ENCODE data around the gene CACNG6.
A peak's percentile ranks its signal among the peaks of the same experiment; 100 is the strongest.

Gene CACNG6

GRCh38 chr19:53969366-53969765, 22.1 kb upstream of the CACNG6 start:
- no peak for DNase-seq

DNA sequence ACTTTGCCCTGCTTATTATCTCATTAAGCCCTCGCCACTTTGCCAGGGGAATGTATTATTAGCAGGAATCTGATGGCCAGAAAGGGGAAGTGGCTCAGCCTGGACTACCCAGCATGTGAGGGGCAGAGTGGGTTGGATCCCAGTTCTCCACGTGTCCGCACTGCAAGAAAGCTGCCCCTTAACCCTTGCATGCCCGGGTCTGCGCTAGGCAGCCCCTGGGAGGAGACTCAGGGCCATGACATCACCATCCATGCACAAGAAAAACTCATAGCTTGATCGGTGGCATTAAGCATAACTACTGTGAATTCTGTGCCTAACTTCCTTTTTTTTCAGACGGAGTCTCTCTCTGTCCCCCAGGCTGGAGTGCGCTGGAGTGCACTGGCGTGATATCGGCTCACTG, 19.8 kb upstream of the CACNG6 start:
- no peak for DNase-seq

DNA sequence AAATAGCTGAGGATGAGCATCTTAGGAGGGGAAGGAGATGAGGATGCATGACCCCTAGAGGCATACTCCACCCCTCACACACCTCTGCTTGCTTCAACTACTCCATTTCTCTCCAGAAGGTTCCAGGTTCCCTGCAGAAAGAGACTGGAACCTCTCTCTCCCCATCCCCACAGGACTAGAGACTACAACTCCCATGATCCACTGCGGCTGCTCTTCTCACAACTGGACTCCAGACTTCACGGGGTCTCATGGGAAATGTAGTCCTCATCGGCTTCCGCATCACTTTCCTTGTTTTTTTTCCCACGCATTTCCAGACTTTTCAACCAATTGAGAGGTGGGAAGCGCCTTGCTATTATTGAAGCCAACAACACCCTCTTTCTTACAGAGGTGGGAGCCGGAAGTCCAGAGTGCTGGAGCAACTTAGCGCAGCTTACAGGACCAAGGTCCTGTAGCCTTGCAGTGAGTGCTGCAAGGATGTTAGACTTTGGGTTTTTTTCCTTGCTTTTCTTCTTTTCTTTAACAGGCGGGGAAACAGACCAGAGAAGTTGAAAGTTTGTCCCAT, 13.9 kb upstream of the CACNG6 start:
- peak; percentile 16 for DNase-seq

DNA sequence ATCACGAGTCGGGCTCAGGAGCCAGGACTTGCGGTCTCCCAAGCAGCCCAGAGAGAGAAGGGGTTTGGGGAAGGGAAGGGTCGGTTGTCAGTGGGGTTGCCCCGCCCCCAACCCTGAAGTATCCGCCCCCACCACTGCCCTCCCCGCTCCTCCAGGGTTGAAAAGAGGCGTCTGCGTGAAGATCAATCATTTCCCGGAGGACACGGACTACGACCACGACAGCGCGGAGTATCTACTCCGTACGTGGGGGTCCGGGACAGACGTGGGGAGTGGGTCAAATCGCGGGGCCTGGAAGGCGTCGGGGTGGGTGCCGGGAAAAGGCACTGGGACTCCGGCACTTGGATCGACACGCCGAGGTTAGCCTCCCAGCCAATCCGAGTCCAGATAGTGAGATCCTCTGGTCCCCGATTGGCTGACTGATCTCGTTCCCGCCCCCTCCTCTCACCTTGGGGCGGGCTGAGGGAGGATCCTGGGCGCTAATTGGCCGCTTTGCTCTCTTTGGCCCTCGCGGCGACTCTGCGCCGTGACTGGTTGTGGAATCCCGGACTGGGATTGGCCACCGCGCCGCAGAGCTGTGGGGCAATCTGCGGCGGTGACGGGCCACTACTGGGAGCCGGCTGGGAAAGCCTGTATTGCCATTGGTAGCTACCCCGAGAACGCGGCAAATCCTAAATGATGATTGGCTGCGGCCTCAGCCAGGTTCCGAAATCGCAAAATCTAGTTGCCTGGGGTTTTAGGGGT, 13.3 kb upstream of the CACNG6 start:
- no peak for DNase-seq

- no peak for DNase-seq
Observed at GRCh38 chr19:53978975-53979801, 12.2 kb upstream of the CACNG6 start.

- DNase-seq, result no peak
Observed at GRCh38 chr19:53980539-53981375, 10.7 kb upstream of the CACNG6 start.

DNA sequence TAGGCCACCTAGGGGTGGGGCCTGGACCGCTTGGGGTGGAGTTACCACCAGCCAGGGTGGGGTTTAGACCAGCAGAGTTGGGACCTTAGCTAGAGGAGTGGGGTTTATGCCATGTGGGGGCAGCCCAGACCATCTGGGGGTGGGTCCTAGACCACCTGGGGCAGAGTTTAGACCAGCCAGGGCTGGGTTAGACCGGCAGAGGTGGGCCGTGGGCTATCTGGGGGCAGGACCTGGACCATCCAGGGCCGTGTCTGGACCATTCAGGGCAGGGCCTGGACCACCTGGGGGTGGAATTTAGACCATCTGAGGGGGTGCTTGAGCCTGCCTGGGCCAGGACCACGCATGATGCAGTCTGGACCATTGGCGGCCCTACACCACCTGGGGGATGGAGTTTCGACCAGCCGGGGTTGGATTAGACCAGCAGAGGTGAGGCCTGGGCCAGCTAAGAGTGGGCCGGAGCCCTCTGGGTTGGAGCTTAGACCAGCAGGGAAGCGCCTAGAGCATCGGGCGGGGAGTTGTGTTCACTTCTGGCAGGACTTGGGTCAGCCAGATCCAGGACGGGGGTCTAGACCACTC, 10.0 kb upstream of the CACNG6 start:
- no peak for DNase-seq

DNA sequence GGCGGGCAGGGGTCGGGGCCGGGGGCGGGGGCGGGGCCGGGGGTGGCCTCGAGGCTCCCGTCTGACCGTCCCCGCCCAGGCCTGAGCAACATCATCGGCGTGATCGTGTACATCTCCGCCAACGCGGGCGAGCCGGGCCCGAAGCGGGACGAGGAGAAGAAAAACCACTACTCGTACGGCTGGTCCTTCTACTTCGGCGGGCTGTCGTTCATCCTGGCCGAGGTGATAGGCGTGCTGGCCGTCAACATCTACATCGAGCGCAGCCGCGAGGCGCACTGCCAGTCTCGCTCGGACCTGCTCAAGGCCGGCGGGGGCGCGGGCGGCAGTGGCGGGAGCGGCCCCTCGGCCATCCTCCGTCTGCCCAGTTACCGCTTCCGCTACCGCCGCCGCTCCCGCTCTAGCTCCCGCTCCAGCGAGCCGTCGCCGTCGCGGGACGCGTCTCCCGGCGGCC, 9.4 kb upstream of the CACNG6 start:
- DNase-seq, result no peak

DNA sequence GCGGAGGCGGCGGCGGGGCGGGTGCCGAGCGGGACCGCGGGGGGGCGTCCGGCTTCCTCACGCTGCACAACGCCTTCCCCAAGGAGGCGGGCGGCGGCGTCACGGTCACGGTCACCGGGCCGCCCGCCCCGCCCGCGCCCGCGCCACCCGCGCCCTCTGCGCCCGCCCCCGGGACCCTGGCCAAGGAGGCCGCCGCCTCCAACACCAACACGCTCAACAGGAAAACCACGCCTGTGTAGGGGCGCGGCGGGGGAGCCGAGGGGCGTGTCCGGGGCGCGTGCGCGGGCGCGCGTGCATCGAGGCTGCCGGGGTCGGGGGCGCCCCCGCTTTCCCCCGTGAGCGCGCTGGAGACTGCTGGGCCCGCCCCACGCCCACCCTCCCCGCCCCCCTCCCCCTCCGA, 8.8 kb upstream of the CACNG6 start:
- no peak for DNase-seq

DNA sequence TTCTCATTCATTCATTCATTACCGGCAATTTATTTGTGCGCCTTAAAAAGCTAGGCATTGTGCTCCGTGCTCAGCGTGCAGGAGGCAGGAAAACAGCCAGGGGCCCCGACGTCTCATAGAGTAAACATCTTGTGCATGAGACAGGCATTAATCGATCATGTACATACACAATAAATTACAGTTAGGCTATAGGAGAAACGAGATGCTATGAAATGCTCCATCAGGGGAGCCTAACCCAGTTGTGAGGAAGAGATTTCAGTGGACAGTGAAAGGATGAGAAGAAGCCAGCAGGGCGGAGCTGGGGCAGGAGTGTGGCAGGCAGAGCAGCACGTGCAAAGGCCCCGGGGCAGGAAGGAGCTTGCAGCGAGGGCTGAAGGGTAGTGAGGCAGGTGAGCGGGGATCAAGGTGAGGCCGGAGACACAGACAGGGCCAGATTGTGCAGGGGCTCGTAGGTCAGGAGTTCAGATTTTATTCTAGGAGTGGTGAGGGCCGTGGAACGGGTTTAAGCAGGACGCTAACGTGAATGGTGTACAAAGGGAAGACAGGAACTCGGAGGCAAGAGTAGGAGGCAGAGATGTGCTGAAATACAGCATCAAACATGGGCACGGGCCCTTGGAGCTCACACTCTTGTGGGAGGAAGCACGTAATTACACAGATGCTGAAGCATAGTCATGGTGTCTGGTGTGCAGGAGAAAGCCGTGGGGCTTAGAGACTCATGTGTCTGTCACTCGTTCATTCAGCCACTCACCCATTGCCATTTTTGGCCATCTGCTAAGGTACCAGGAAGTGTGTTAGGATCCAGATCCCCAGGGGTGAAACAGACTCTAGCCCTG, 7.8 kb upstream of the CACNG6 start:
- no peak for DNase-seq

- no peak for DNase-seq
Observed at GRCh38 chr19:53985863-53986262, 5.6 kb upstream of the CACNG6 start.

DNA sequence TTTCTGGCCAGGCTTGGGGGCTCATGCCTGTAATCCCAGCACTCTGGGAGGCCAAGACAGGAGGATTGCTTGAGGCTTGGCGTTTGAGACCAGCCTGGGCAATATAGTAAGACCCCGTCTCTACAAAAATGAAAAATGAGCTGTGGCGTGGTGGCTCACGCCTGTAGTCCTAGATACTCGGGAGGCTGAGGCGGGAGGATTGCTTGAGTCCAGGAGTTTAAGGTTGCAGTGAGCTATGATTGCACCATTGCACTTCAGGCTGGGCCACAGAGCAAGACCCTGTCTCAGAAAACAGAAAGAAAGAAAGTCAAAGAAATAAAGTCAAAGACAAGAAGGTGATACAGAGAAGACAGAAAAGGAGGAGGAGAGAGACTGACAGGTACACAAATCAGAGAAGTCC, 2.5 kb upstream of the CACNG6 start:
- no peak for DNase-seq

DNA sequence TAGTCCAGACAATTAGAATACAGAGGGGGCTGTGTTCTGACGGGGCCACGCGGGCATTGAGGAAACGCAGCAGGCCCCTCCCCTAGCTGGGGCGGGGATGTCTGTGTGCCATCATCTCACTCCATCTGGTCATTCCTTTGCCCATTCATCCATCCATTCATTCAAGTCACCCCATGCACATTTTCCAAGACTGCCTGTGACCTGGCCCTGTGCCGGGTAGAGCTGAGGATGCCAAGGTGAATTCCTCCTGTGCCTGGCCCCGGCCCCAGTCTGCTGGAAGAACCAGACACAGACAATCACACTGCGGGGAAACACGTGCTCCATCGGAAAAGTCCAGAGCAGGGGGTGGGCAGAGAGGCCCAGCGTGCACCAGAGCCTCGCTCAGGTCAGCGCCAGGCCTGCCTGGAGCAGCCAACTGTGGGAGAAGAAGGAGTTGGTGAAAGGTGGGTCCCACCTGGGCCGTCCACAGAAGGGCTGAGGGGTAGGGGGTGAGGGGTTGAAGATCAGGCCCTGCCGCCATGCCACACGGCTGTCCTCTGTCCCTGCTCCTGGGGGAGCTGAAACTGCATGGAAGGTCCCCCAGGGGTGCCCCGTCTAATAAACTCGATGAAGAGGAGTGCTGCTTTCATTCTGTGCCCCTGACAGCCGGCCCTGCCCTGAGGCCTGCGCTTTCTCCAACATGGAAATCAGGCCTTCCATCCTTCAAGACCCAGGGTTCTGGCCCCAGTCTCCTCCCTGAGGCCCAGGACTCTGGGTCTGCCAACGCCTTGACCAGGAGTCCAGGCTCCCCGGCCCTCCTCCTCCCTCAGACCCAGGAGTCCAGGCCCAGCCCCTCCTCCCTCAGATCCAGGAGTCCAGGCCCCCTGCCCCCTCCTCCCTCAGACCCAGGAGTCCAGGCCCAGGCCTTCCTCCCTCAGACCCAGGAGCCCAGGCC, 1.6 kb upstream of the CACNG6 start:
- no peak for DNase-seq

GRCh38 chr19:53992211-53992610, 774 bp downstream of the CACNG6 start:
- no peak for DNase-seq

GRCh38 chr19:53992815-53993214, 1.4 kb downstream of the CACNG6 start:
- DNase-seq, result no peak

GRCh38 chr19:53993448-53993847, 2.0 kb downstream of the CACNG6 start:
- DNase-seq, result no peak

DNA sequence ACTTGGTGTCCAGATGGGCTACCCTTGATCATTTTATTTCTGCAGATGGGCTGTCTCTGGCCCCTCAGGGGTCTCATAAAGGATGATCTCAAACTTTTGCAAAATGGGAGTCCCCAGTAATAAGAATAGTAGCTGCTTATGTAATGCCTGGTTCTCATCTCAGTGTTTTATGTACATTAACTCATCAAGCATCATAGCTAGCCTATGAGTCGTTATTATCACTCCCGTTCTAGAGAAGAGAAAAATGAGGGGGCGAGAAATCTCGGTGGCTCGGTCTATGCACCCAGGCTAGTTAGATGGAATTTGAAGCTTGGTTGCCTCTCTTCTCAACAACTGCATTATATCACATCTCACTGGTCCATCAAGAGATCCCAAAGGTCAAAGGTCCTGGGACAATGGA, 3.4 kb downstream of the CACNG6 start:
- DNase-seq, result no peak

DNA sequence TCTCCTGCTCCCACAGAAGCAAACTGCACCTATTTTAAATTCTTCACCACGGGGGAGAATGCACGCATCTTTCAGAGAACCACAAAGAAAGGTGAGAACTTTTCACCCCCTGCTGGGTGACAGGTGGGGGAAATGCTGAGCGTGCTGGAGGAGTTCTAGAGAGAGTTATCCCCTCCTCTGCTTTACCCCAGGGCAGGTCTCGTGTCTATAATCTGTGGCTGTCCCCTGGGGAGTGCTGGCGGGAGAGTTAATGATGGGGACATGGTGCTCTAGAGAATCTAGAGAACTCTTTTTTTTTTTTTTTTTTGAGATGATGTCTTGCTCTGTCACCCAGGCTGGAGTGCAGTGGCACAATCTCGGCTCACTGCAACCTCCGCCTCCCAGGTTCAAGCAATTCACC, 6.8 kb downstream of the CACNG6 start:
- DNase-seq, result no peak

DNA sequence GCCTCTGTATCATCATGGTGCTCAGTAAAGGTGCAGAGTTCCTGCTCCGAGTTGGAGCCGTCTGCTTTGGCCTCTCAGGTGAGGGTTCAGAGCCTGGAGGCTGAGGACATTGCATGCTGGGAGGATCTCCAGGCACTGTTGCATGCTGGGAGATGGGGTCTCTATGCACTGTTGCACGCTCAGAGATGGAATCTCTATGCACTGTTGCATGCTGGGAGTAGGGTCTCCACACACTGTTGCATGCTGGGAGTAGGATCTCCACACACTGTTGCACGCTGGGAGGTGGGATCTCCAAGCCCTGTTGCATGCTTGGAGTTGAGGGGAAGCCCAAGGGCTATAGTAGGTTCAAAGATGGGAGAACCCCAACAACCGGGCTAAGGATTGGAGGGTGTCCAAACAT, 8.3 kb downstream of the CACNG6 start:
- no peak for DNase-seq

GRCh38 chr19:54001496-54001895, 10.1 kb downstream of the CACNG6 start:
- no peak for DNase-seq
